HFF-Myc (cell line): ENCODE results near the gene HTR6.

Source experiments
- DNase-seq: peaks from one replicate; pipeline ENCODE4 v3.0.0-alpha.2; 2011; ENCODE audit warnings: low read depth; ENCODE audit errors: extremely low read depth
- H3K4me3 ChIP-seq: replicated peaks from 2 replicates; pipeline ENCODE4 v1.5.1; 2011; ENCODE audit warnings: low read depth, mild to moderate bottlenecking, control low read depth, low read length
- CTCF ChIP-seq: IDR thresholded peaks from 2 replicates; pipeline ENCODE4 v1.5.1; 2012; ENCODE audit warnings: mild to moderate bottlenecking, low read depth, low read length, control low read depth; ENCODE audit errors: missing control alignments

The HTR6 gene

GRCh38 chr1:19650416-19651140 is 14.1 kb upstream of the HTR6 start:
- TF ChIP-seq CTCF, result no peak
- DNase-seq, result no peak
- no peak overlapping the region for H3K4me3 ChIP-seq

GRCh38 chr1:19651141-19651737 is 13.4 kb upstream of the HTR6 start:
- H3K4me3 ChIP-seq, result no peak overlapping the region
- peak; percentile 65 for TF ChIP-seq CTCF
- DNase-seq, result no peak

GRCh38 chr1:19654386-19654785 is 10.3 kb upstream of the HTR6 start:
- no peak for TF ChIP-seq CTCF
- no peak for DNase-seq

GRCh38 chr1:19654886-19655717 is 9.6 kb upstream of the HTR6 start:
- TF ChIP-seq CTCF, result no peak
- no peak overlapping the region for H3K4me3 ChIP-seq
- DNase-seq, result no peak

More at GRCh38 chr1:19654386-19654785, 10.3 kb upstream of the HTR6 start:
- no peak overlapping the region for H3K4me3 ChIP-seq

- no peak for DNase-seq
- no peak overlapping the region for H3K4me3 ChIP-seq
- no peak for TF ChIP-seq CTCF
Measured at GRCh38 chr1:19655718-19656080, 9.0 kb upstream of the HTR6 start.

- H3K4me3 ChIP-seq, result no peak overlapping the region
- TF ChIP-seq CTCF, result no peak
- DNase-seq, result no peak
Measured at GRCh38 chr1:19656134-19656779, 8.4 kb upstream of the HTR6 start.
